ENCODE results near the gene RSPO4. TPM values are rescaled to one million over a fixed set of nuclear protein-coding genes. Genes with fewer than 3 reads are reported as not detected.

The RSPO4 gene
- total RNA-seq, 1 donor from 2014 or later = not detected

DNA sequence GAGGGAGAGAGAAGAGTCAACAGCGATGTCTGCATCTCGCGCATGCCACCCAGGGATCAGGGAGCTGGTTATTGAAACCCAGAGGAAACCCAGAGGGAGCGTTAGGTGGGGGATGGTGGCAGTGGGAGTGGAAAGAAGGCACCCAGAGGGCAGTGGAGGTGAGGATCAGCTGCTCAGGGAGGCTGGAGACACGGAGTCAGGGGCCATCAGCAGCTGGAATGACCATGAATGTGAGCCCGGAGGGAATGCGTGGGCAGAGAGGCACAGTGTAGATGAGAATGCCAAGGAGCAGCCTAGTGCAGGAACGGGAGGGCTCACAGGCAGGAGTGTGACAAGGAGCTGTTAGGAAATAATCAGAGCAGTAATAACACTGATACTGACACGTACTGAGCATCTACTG is 36.2 kb downstream of the RSPO4 start:
- Mint-ChIP-seq H3K9me3 (no peaks in the 10 kb centered on the region), H3K4me1 (no peaks in the 10 kb centered on the region), H3K27ac (ENCODE audit: unreplicated experiment) (no peak overlapping the region), H3K4me3 (no peak overlapping the region), H3K27me3 (ENCODE audit: low read depth) (peaks cover 29% of the 10 kb centered on the region), H3K36me3 (ENCODE audit: low read depth) (no peaks in the 10 kb centered on the region)
- no peak for DNase-seq (ENCODE audit: low read depth, low spot score)
- TF ChIP-seq, protein P1, sequence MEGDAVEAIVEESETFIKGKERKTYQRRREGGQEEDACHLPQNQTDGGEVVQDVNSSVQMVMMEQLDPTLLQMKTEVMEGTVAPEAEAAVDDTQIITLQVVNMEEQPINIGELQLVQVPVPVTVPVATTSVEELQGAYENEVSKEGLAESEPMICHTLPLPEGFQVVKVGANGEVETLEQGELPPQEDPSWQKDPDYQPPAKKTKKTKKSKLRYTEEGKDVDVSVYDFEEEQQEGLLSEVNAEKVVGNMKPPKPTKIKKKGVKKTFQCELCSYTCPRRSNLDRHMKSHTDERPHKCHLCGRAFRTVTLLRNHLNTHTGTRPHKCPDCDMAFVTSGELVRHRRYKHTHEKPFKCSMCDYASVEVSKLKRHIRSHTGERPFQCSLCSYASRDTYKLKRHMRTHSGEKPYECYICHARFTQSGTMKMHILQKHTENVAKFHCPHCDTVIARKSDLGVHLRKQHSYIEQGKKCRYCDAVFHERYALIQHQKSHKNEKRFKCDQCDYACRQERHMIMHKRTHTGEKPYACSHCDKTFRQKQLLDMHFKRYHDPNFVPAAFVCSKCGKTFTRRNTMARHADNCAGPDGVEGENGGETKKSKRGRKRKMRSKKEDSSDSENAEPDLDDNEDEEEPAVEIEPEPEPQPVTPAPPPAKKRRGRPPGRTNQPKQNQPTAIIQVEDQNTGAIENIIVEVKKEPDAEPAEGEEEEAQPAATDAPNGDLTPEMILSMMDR (conservative IDR thresholded peaks at IDR 0.05) = no peak

DNA sequence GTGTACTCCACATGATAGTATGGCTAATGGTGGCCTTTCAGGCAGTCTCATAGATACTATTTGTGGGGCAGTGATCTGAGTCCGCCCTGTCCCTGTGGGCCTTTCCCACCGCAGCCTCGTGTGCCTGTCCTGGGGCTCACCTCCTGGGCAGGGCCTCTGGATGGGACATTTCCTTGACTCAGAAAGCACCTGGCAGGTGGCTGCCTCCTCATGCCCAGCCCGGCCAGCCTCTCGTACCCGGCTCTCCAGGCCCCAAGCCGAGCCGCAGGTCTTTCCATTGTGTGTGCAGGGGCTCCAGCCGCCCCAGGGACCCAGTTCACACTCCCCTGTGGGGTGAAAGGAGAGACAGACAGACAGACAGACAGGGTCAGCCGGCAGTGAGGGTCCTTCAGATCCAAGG is 38.3 kb downstream of the RSPO4 start:
- no peaks in the 10 kb centered on the region for H3K9me3 Mint-ChIP-seq
- no peaks in the 10 kb centered on the region for H3K4me1 Mint-ChIP-seq
- H3K4me3 Mint-ChIP-seq = no peak overlapping the region
- no peak for DNase-seq (ENCODE audit: low read depth, low spot score)
- H3K27me3 Mint-ChIP-seq (ENCODE audit: low read depth) = peaks cover 18% of the 10 kb centered on the region
- H3K27ac Mint-ChIP-seq (ENCODE audit: unreplicated experiment) = peak overlapping the region; percentile 27
- TF ChIP-seq, protein P1 (conservative IDR thresholded peaks at IDR 0.05) = no peak
- no peaks in the 10 kb centered on the region for H3K36me3 Mint-ChIP-seq (ENCODE audit: low read depth)

DNA sequence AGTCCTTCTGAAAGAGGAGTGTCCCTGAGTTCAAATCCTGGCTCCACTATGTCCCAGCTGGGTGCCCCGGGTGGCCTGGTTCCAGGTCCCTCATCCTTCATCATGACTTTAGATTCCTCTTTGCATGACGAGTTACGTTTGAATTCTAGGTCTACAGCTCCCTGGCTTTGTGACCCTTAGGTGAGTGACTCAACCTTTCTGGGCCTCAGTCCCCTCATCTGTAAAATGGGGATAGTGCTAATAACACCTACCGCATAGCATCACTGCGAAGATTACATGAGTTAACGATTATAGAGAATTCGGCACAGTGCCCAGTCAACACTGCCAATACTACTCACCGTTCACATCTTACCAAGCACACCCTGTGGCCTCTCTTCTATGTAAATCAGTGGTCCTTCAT is 39.4 kb downstream of the RSPO4 start:
- DNase-seq (ENCODE audit: low read depth, low spot score) = no peak
- H3K4me3 Mint-ChIP-seq = no peak overlapping the region
- H3K36me3 Mint-ChIP-seq (ENCODE audit: low read depth) = no peaks in the 10 kb centered on the region
- H3K27me3 Mint-ChIP-seq (ENCODE audit: low read depth) = peaks cover 18% of the 10 kb centered on the region
- no peak overlapping the region for H3K27ac Mint-ChIP-seq (ENCODE audit: unreplicated experiment)
- H3K9me3 Mint-ChIP-seq = no peaks in the 10 kb centered on the region
- TF ChIP-seq, protein P1 (conservative IDR thresholded peaks at IDR 0.05) = no peak
- no peaks in the 10 kb centered on the region for H3K4me1 Mint-ChIP-seq

DNA sequence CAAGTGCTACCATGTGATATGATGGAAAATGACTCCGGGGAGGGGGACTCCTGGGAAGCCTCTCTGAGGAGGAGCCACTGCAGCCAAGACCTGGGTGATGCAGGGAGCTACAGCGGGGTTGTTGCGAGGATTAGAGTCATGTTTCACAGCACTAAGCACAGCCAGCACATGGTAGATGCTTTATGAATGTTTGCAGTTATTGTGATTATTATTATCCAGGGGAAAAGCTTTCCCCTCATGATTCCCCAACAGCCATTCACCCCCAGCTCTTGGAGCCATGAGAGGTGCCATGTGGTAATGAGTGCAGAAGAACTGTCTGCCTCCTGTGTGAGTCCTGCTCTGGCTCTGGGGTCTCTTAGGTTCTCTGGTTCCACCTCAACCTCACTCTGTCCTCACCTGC is 39.9 kb downstream of the RSPO4 start:
- Mint-ChIP-seq H3K36me3 (ENCODE audit: low read depth) (no peaks in the 10 kb centered on the region), H3K4me3 (no peak overlapping the region), H3K9me3 (no peaks in the 10 kb centered on the region), H3K27me3 (ENCODE audit: low read depth) (peaks cover 20% of the 10 kb centered on the region), H3K27ac (ENCODE audit: unreplicated experiment) (no peak overlapping the region), H3K4me1 (no peaks in the 10 kb centered on the region)
- no peak for DNase-seq (ENCODE audit: low read depth, low spot score)
- TF ChIP-seq, protein P1 (conservative IDR thresholded peaks at IDR 0.05) = no peak

DNA sequence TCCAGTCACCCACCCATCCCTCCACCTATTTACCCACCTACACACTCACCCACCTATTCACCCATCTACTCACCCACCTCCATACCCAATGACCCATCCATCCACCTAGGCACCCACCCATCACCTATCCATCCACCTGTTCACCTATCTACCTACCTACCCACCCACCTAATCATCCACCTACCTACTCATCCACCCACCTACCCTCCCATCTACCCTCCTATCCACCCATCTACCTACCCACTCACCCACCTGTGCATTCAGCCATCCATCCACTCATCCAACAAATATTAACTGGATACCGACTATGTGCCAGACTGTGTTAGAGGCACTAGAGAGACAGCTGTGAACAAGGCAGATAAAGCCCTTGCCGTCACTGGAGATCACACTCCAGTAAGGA is 40.3 kb downstream of the RSPO4 start:
- H3K27me3 Mint-ChIP-seq (ENCODE audit: low read depth) = peaks cover 21% of the 10 kb centered on the region
- H3K9me3 Mint-ChIP-seq = no peaks in the 10 kb centered on the region
- DNase-seq (ENCODE audit: low read depth, low spot score) = no peak
- H3K36me3 Mint-ChIP-seq (ENCODE audit: low read depth) = no peaks in the 10 kb centered on the region
- H3K4me1 Mint-ChIP-seq = no peaks in the 10 kb centered on the region
- TF ChIP-seq, protein P1 (conservative IDR thresholded peaks at IDR 0.05) = no peak
- no peak overlapping the region for H3K27ac Mint-ChIP-seq (ENCODE audit: unreplicated experiment)
- H3K4me3 Mint-ChIP-seq = no peak overlapping the region
